ENCODE results near the gene NAALADL2.

DNA sequence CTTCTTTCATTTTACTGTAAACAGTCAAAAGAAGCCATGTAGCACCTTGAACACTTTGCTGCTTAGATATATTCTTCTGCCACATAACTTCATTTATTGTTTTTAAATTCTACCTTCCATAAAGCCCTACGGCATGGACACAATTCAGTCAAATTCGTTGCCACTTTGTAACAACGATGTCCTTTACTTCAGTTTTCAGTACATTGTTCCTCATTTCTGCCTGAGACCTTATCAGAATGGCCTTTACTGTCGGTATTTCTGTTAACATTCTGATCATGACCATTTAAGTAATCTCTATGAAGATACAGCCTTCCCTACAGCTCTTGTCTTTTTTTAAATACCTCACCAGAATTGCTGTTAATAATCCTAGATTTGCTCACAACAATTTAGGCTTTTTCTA, 466.9 kb downstream of the NAALADL2 start:
- TF ChIP-seq, protein P1, sequence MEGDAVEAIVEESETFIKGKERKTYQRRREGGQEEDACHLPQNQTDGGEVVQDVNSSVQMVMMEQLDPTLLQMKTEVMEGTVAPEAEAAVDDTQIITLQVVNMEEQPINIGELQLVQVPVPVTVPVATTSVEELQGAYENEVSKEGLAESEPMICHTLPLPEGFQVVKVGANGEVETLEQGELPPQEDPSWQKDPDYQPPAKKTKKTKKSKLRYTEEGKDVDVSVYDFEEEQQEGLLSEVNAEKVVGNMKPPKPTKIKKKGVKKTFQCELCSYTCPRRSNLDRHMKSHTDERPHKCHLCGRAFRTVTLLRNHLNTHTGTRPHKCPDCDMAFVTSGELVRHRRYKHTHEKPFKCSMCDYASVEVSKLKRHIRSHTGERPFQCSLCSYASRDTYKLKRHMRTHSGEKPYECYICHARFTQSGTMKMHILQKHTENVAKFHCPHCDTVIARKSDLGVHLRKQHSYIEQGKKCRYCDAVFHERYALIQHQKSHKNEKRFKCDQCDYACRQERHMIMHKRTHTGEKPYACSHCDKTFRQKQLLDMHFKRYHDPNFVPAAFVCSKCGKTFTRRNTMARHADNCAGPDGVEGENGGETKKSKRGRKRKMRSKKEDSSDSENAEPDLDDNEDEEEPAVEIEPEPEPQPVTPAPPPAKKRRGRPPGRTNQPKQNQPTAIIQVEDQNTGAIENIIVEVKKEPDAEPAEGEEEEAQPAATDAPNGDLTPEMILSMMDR (IDR thresholded peaks at IDR 0.05; ENCODE audit: low read length) = no peak
- TF ChIP-seq EZH2 (IDR thresholded peaks at IDR 0.05; ENCODE audit: borderline replicate concordance, low read length) = no peak

Data from OCI-LY1 (cell line).